Measurements from ENCODE around the gene EIF3F.

Gene EIF3F

GRCh38 chr11:8040261-8040920, 53.3 kb downstream of the EIF3F start:
- no peak for FAIRE-seq

- no peak for FAIRE-seq
These were observed 53.8 kb downstream of the EIF3F start for GRCh38 chr11:8040921-8041285.

DNA sequence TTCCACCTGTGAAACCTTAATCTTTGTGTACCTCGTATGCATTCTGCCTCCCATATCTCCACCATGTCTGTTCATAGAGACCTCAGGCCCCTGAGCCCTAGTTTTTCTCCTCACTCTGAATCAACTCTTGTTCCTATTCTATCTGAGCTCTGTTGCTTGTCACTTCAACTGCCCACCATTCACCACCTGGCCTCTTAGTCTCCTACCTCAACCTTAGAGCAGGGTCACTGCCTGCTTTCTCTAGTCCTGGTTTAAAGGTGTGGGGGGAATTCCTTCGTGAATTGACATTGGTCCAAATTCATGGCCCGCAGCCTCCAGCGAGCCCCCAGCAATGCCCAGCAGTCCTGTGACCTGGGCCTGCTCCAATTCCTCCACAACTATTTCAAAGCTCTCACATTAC, 54.4 kb downstream of the EIF3F start:
- FAIRE-seq = no peak

DNA sequence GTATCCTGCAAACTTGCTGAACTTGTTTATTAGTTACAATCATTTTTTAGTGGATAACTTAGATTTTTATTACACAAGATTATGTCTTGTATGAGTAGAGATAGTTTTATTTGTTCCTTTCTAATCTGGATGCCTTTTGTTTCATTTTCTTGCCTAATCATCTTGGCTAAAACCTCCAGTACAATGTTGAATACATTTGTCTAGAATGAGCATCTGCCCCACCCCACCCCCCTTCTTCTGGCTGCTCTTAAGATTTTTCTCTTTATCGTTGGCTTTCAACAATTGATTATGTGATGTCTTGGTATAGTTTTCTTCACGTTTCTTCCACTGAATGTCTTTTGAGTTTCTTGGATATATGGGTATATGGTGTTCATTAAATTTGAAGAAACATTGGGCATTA, 56.6 kb downstream of the EIF3F start:
- FAIRE-seq = no peak

DNA sequence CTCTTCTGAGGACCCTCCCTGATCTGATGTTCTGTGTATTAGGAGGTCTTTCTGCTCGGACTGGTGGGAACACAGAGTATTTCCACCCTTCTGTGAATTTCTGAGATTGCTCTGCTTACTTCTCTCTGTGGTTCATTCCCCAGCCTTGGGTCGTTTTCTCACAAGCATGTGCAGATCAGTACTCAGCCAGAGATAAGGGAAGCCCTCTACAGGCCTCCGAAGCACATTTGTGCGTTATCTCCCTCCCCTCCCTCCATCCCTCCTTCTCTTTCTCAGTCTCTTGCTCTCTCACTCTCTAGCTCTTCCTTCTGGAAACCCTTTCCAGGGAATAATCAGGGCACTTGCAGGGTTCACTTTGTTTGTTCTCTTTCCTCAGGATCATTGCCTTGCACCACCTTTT, 58.7 kb downstream of the EIF3F start:
- no peak for FAIRE-seq

- FAIRE-seq = no peak
These were observed 60.2 kb downstream of the EIF3F start for GRCh38 chr11:8047382-8047781.

DNA sequence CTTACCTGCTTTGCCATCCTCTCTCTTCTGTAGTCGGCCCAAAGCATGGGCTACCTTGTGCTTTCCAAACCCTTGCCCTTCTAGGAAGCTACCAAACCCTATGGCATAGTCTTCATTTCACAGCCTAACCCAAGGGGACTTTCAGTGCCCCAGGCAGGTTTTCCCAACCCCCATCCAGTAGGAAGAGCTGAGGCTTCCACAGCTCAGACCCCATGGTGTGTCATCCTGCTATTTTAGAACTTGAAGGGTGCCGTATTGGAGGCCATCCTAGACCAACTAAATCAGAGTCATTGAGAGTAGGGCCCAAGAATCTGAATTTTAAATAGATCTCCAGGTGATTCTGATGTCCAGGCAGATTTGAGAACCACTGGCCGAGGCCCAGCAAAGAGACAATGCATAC, 61.9 kb downstream of the EIF3F start:
- FAIRE-seq = no peak
